ENCODE results near the gene TMEM138. TPM values are rescaled to one million over a fixed set of nuclear protein-coding genes. Genes with fewer than 3 reads are reported as not detected.

TMEM138 gene
- total RNA-seq, 2 experiments from 2014 or later, result 38.6 to 47.0 TPM

DNA sequence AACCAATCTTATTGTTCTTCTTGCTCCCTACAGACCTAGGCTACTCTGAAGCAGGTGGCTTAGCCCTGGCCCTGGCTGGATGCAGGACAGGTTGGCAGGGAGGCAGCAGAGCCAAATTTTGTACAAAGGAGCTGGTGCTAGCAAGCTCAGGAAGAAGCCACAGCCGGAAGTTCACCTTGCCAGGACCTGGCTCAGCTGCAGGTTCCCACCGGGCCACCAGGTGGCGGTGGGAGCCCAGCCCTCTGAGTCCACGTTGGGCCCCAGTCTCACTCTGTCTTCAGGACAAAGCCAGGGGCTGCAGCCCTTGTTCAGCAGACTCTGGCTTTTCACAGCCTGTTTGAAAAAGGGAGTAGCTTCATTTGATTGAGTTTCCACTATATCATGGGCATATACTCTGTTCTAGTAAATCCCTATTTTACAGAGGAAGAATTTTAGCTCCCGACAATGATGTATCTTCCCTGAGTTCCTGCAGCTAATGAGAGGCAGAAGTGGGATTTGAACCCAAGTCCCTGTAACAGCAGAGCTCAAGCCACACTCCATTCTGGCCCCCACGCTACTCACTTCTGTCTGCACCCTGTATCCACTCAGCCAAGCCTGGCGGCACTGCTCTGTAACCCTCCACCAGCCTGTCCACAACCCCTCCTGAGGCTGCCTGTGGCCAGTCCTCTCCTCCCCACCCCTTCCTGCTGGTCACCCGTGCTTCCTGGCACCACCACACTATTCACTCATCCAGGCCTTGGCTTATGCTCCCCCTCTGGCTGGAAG lies 25.8 kb upstream of the TMEM138 start:
- ATAC-seq, result peak; percentile 70
- H3K9me3 Mint-ChIP-seq, result no peaks in the 10 kb centered on the region
- POLR2A ChIA-PET, result interaction anchor here (0.7 to 4.6 kb wide), 11 partner anchors 12 to 93 kb away, joined by 3 to 59 read pairs (median 4); partner anchors contain the start of genes CPSF7, CYB561A3, SDHAF2 and TMEM138

DNA sequence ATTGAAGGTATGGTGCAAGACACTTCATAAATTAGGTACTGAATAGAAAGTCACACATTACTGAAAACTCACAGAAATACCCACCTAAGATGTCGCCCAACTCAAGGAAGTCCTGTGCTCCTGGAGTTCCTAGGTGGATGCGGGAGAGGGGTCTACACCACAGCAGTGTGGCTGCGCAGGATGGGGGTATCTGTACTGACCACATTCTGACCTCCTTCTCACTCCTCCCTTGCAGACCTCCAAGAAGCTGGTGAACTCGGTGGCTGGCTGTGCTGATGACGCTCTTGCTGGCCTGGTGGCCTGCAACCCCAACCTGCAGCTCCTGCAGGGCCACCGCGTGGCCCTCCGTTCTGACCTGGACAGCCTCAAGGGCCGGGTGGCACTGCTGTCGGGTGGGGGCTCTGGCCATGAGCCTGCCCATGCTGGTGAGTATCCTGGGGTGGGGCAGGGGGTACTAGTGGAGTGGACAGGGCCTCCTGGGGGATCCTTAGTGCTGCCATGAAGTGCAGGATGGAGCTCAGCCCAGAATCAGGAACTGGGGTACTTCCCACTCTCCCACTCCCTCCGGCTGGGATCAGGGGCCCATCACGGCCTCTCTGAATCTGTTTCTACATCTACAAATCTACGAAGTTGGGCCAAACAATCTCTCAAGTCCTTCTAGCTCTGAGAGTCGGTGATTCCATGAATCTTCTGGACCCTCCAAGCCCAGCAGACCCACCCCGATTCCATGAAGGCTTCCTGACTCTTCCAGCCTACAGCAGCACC lies 24.3 kb upstream of the TMEM138 start:
- DNase-seq (no peak), ATAC-seq (no peak)
- ChIA-PET POLR2A (interaction anchor here (1.0 to 1.6 kb wide), 2 partner anchors 28 to 48 kb away, joined by 3 read pairs; no protein-coding TSS in a partner anchor), CTCF (interaction anchor here (4.8 to 10.4 kb wide), 4 partner anchors 22 to 98 kb away, joined by 54 to 313 read pairs (median 141); partner anchors contain the start of genes CYB561A3, TMEM138 and TMEM216)
- Mint-ChIP-seq H3K4me1 (ENCODE audit: low read depth) (peaks cover 25% of the 10 kb centered on the region), H3K27me3 (no peaks in the 10 kb centered on the region), H3K27ac (no peak overlapping the region), H3K36me3 (ENCODE audit: low read depth) (peaks cover 13% of the 10 kb centered on the region), H3K9me3 (no peaks in the 10 kb centered on the region), H3K4me3 (no peak overlapping the region)
- TF ChIP-seq, protein P1, sequence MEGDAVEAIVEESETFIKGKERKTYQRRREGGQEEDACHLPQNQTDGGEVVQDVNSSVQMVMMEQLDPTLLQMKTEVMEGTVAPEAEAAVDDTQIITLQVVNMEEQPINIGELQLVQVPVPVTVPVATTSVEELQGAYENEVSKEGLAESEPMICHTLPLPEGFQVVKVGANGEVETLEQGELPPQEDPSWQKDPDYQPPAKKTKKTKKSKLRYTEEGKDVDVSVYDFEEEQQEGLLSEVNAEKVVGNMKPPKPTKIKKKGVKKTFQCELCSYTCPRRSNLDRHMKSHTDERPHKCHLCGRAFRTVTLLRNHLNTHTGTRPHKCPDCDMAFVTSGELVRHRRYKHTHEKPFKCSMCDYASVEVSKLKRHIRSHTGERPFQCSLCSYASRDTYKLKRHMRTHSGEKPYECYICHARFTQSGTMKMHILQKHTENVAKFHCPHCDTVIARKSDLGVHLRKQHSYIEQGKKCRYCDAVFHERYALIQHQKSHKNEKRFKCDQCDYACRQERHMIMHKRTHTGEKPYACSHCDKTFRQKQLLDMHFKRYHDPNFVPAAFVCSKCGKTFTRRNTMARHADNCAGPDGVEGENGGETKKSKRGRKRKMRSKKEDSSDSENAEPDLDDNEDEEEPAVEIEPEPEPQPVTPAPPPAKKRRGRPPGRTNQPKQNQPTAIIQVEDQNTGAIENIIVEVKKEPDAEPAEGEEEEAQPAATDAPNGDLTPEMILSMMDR (IDR thresholded peaks at IDR 0.05), result no peak
- intact Hi-C loops (cut with micrococcal nuclease), result no loop called here

More for the DNA sequence above, 25.8 kb upstream of the TMEM138 start:
- Mint-ChIP-seq H3K4me1 (ENCODE audit: low read depth) (peaks cover 37% of the 10 kb centered on the region), H3K27ac (peak overlapping the region; percentile 90), H3K36me3 (ENCODE audit: low read depth) (peaks cover 25% of the 10 kb centered on the region), H3K27me3 (no peaks in the 10 kb centered on the region), H3K4me3 (no peak overlapping the region)
- CTCF ChIA-PET, result interaction anchor here (0.7 to 10.4 kb wide), 50 partner anchors 9 to 498 kb away, joined by 3 to 313 read pairs (median 5); partner anchors contain the start of genes CPSF7, CYB561A3, SDHAF2 and TMEM109
- intact Hi-C loops (cut with micrococcal nuclease), result loop anchor here (1.0 kb wide), 1 partner anchor 49 kb away; no protein-coding TSS in a partner anchor
- TF ChIP-seq, protein P1 (IDR thresholded peaks at IDR 0.05), result peak; percentile 96
- peak; percentile 87 for DNase-seq

DNA sequence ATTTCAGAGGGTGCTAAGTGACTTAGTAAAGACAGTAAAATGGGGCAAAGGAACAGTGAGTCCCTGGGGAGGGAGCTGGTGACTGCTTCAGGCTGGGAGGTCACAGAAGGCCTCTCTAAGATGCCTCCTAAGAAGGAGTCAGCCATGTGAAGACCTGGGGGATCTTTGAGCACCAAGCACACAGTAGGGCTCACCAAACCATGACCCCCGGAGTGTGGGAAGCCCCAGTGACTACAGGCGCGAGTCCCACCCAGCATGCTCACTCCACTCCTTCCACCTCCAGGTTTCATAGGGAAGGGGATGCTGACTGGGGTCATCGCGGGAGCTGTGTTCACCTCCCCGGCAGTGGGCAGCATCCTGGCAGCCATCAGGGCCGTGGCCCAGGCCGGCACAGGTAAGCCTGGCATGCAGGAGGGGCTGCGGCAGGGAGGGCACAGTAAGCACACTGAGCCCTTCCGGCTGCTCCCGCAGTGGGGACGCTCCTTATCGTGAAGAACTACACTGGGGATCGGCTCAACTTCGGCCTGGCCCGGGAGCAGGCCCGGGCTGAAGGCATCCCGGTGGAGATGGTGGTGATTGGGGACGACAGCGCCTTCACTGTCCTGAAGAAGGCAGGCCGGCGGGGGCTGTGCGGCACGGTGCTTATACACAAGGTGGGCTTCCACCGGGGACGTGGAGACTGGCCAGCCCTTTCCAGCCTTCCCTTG lies 23.2 kb upstream of the TMEM138 start:
- Mint-ChIP-seq H3K9me3 (no peaks in the 10 kb centered on the region), H3K27me3 (no peaks in the 10 kb centered on the region), H3K27ac (no peak overlapping the region), H3K36me3 (ENCODE audit: low read depth) (peaks cover 13% of the 10 kb centered on the region), H3K4me3 (no peak overlapping the region), H3K4me1 (ENCODE audit: low read depth) (peaks cover 20% of the 10 kb centered on the region)
- ChIA-PET POLR2A (interaction anchor here (1.0 to 1.7 kb wide), 4 partner anchors 15 to 47 kb away, joined by 3 to 6 read pairs (median 3); no protein-coding TSS in a partner anchor), CTCF (interaction anchor here (7.8 to 10.4 kb wide), 2 partner anchors 21 to 44 kb away, joined by 181 to 313 read pairs; partner anchors contain the start of genes CYB561A3 and TMEM138)
- TF ChIP-seq, protein P1 (IDR thresholded peaks at IDR 0.05), result no peak
- intact Hi-C loops (cut with micrococcal nuclease), result no loop called here
- no peak for DNase-seq
- no peak for ATAC-seq

DNA sequence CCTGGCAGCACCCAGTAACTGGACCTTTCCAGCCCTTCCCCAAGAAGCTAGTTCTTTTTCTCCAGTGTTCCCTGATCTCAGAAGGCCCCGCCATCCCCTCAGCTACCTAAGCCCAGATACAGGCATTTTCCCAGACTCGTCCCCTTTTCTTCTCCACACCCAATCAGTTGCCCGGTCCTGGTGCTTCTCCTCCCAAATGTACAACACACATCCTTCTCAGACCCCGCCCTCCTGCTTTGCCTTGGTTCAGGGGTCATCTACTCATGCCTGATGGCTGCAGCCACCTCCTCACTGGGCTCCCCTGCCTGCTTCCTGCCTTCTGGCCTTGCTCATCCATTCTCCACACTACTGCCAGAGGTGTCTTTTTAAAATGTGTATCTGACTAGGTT lies 22.7 kb upstream of the TMEM138 start:
- Mint-ChIP-seq H3K4me1 (ENCODE audit: low read depth) (peaks cover 14% of the 10 kb centered on the region), H3K27me3 (no peaks in the 10 kb centered on the region), H3K27ac (no peak overlapping the region), H3K36me3 (ENCODE audit: low read depth) (peaks cover 13% of the 10 kb centered on the region), H3K9me3 (no peaks in the 10 kb centered on the region), H3K4me3 (no peak overlapping the region)
- intact Hi-C loops (cut with micrococcal nuclease), result no loop called here
- ChIA-PET POLR2A (interaction anchor here (1.3 to 1.7 kb wide), 2 partner anchors 14 to 21 kb away, joined by 3 to 6 read pairs; no protein-coding TSS in a partner anchor), CTCF (interaction anchor here (7.8 to 10.4 kb wide), 2 partner anchors 20 to 44 kb away, joined by 181 to 313 read pairs; partner anchors contain the start of genes CYB561A3 and TMEM138)
- ATAC-seq (no peak), DNase-seq (no peak)
- TF ChIP-seq, protein P1 (IDR thresholded peaks at IDR 0.05), result no peak
